CD4-positive, alpha-beta T cell treated with Interleukin-17A for 4 hours (primary cell): ENCODE results near the gene C1orf35.
"Not testable (repeated sequence)": the region's sequence is repeated elsewhere in the genome, so short reads cannot be mapped to it uniquely, and the experiment has no call there.

ENCODE experiments used
- DNase-seq: peaks from one replicate; pipeline ENCODE4 v3.0.0-alpha.2; 2020; ENCODE audit warnings: mixed read lengths

Gene C1orf35

DNA sequence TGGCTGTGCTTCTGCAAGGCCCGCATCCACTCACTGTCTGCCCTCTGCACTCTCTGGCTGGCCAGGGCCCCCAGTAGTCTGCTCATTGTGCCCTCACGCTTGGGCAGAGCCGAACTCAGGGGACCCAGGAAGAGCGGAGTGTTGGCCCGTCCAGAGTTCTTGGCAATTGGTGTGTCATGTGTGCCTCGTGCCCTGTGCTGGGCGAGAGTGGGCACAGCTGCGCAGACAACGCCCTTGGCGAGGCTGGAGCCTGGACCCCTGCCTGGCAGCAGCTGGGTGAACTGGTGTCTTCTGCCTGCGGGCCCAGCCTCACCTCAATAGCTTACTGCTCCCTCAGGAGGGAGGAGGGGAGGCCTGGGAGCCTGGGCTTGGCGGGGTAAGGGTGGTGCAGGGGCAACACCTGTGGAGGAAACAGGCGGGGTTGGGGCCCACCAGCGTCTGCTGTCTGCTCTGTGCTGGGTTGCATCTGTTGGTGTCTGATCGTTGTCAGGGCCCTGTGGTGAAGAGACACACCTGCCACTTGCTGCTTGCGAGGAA lies 39.1 kb upstream of the C1orf35 start:
- no peak for DNase-seq

DNA sequence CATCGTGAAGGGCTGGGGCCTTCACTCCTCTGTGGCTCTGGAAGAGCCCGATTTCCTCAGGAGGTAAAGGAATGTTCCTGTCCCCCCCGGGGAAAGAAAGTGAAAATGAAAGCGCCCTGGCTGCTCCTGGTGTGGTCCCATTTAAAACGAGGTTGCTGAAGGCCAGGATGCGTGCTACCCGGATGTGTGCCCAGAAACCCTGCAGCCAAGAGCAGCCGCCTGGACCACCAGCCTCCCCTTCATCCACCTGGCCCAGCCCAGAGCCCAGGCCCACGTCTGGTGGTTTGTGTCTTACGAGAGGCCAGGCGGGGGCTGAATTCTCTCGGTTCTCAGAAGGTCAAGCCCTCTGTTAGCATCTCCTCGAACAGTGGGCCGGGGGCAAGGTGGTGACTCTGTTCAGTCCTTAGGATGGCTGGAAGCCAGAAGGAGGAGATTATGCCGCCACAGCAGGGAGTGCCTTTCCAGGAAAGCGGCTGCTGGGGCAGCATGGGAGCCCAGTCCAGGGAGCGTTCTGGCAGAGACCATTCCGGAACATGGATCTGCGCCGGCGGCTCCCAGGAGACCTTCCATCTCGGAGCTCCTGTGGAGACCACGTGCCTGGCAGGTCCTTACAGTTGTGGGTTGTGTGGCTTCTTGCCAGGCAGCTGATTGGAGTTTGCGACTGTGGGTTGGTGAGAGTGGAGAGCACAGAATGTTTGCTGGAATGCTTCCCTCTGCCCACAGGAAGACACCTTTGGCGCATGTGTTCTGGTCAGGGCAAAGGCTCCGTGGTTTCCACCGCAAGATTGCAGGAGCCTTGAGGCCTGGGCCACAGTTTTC lies 38.3 kb upstream of the C1orf35 start:
- DNase-seq: peak; percentile 32

DNA sequence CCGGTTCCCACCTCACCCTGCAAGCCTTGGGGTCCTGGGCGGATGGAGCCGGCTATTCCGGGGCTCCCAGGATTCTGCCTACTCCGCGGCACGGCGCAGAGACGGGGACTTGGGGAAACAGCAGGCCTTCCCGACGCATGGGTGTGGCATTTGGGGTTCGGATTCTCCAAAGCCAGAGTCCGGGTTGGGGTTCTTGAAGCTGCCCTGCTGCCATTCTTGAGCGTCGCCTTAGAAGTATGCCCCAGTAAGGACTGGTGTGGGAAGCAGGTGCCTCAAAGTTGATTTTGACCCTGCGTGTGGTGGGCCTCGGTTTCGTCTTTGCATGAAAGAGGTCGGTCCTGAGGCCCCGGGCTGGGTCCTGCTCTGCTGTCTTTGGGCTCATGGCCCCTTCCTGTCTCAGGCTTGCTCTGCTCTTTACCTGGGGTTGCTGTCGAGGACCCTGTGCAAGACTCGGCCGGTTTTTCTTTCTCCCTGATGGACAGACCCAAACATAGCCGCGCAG lies 37.6 kb upstream of the C1orf35 start:
- DNase-seq: no peak

DNA sequence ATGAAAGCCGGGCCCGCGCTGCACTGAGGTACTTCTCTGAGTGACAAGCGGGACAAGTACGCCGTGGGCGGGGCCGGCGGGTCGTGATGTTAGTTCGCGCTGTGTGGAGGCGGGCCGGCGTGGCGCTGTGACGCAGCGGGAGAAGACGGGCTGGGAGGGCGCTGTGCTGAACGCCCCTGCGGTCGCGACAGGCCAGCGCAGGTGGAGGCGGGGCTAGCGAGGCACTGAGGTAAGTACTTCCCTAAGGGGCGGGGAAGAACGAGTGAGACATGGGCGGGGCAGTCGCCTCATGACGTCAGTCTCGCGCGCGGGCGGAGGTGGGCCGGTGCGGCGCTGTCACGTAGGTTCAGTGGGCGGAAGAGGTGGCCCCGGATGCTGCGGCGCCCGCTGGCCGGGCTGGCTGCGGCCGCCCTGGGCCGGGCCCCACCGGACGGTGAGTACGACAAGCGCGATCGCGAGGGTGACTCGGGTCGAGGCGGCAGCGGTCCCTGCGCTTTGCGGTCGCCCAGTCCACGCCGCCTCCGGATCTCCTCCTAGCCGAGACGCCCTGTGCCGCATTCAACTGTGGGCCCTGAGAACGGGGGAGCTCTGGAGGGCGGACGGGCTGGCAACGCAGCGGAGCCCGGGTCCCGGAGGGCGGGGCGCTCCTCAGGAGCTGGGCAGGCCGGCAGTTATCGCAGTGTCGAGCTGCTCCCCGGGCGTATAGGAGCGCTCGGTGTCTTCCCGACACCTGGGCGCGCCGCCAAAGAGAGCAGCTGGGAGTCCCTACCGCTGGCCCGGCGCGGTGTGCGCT lies 37.0 kb upstream of the C1orf35 start, which contains the start of gene GUK1:
Gene GUK1, plus strand, starts transcription at position 349 of the 793 bp plus-strand sequence. Its CDS starts 24 bp downstream, at position 373.
- peak; percentile 100 for DNase-seq

DNA sequence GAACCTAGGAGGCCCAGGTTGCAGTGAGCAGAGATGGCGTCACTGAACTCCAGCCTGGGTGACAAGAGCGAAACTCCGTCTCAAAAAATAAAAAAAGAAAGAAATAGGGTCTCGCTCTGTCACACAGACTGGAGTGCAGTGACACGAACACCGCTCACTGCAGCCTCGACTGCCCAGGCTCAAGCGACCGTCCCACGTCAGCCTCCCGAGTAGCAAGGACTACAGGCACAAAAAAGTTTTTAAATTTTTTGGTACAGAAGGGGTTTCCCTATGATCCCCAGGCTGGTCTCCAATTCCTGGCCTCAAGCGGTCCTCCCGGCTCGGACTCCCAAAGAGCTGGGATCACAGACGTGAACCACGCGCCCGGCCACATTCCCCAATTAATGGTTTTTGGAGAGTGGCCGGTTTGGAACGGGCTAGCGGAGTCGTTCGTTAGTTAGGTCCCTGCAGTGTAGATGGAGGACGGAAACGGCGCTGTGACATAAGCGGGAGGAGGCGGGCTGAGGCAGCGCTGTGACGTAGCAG lies 36.3 kb upstream of the C1orf35 start:
- DNase-seq: no peak

DNA sequence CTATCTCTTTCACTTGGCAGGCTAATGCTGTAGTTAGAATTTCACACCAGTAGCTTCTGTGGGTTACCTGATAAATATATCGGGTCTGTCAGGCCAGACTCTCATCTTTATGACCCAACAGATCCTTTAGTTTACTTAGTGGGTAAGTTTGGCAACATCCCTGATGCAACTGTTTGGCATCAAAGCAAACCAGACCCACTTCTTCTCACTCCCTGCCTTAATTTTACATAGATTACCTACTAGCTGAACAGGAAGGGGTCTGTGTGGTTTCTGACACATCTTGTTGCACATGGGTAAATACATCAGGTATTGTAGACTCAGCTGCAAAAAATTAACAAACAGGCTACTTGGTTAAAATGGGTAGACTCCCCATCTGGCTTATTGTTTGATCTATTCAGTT lies 33.8 kb upstream of the C1orf35 start:
- DNase-seq: no peak

DNA sequence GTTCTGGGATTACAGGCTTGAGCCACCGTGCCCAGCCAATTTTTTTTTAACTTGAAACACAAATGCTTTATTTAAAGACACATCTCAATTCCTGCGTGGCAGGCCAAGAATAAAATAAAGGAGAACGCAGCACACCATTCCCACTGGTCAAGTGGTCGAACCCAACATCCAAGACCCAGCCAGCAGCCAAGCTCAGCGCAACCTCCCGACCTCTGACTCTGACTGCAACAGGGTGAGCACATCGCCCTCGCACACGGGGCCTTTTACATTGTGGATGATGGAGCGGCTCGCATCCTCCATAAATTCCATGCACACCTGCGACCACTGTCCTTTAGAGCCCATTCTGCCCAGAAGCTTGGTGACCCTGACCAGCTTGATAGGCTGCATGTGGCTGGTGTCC lies 31.5 kb upstream of the C1orf35 start:
- no peak for DNase-seq

DNA sequence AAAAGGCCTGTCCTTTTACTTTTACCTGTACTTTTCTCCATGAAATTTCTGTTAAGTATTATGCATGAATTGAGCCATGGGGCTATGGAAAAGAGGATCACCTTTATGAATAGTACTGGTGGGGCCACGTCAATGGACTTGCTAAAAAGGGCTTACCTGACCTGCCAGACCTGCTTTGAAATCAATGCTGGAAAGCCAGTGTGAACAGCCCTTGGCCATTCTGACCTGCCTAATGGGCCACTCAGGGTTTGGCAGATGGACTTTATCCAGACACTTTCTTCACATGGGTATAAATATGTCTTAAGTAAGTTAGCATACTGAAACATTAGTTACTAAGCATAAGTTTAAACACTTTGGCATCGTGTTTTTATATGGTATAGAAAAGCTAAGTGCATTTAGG lies 28.6 kb upstream of the C1orf35 start:
- DNase-seq: no peak

DNA sequence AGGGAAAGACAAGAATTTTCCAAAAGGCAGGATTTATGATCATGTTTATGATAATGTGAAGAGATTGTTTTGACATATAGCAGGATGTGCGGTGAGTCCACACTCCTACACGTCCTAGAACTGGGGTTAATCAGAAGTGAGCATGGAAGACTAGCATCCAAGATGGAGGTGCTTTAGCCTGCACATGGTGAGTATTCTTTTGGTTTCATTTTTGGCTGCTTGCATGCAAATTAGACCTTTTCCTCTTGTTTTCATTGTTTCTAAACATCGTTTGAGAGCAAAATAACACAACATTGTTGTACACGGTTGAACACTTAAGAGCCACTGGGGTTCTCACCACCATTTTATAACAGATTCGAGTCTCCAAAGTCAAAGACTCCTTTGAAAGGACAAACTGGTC lies 22.1 kb upstream of the C1orf35 start:
- DNase-seq: no peak

DNA sequence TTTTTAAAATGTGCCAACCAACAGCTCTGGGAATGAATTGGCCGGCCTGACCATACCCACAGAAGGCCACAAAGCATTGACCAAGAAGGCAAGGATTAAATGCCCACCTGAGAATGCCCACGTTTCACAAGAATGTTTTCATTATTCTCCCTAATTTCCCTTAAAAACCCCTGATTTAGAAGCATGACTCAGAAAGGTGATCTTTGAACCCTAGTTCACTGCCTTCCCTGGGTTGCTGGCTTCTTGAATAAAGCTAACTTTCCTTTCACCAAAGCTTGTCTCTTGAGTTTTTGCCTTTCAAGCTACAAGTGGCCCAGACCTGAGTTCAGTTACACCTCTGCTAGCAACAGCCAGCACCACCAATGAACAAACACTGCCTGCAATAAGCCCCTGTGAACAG lies 20.4 kb upstream of the C1orf35 start:
- no peak for DNase-seq

DNA sequence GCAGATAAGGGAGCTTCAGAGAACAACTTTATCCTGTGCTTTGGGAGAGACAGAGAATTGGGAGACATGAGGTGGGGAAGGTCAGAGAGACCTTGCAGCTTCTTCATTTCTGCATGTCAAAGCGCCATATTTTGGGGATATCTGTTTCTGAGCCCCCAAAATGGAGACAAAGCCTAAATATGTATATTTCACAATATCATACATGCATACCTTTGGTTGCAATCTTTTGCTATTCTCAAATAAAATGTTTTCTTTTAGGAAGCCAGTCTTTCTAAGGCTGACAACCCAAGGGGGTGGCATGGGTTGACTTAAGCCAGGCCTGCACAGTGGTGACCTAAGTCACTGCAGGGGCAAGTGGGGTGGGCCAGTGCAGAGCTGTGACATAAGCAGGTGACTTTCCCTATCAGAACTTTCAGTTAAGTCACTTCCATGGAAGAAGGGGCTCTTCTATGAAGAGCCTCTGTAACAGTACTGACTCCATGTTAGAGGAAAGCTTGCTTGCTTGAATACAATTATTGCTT lies 19.9 kb upstream of the C1orf35 start:
- DNase-seq: no peak

DNA sequence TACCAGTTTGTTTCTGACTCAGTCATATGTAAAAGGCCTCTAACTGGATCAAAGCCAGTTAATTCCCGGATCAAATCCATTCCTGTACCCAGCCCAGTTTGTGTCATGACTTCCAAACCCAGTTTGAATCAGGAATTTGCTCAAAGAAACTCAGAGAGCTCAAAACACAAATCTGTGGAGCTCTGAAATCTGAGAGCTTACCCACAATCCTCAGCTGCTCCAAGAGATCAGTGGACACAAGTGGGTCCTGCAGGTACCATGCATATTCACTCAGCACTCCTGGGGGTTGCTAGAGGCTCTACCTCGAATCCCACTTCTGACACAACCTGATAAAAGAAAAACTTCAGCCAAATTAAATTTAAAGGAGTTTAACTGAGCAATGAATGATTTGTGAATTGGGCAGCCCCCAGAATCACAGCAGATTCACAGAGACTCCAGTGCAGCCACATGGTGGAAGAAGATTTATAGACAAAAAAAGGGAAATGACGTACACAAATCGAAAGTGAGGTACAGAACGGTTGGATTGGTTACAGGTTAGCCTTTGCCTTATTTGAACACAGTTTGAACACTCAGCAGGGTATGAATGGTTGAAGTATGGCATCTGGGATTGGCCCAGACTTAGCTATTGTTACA lies 17.8 kb upstream of the C1orf35 start:
- no peak for DNase-seq

DNA sequence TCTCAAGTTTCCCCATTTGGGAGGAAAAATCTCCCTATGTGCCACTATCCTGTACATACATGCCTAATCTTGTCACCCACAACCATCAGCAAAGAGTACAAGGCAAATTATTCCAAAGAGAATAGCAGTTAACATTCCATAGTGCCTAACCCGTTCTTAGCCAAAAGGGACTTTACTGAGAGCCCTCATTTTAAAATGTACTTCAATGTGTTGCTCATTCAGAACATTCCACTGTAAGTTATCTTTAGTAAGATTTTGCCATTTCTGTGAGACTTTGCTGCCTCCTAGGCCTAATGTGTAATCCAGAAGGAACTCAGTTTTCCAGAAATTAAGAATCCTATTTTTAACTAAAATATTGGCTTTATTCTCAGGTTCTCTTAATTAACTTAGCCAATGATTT lies 17.2 kb upstream of the C1orf35 start:
- DNase-seq: no peak

DNA sequence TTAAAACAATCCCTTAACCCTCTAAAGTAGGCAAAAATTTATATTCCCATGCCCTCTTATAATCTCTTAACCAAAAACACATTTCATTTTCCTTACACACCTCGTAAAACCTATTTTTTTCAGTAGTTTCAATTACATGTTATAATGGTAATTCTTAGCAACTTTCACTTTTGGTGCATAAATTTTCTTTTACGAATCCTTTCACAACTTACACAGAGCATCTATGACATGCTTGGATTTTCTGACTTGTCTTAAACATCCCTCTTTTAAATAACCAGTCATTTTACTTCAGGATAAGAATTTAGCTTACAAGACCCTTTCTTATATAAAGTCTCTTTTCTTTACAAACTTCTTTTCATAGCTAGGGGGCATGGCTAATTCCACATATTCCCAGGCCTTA lies 14.9 kb upstream of the C1orf35 start:
- no peak for DNase-seq

DNA sequence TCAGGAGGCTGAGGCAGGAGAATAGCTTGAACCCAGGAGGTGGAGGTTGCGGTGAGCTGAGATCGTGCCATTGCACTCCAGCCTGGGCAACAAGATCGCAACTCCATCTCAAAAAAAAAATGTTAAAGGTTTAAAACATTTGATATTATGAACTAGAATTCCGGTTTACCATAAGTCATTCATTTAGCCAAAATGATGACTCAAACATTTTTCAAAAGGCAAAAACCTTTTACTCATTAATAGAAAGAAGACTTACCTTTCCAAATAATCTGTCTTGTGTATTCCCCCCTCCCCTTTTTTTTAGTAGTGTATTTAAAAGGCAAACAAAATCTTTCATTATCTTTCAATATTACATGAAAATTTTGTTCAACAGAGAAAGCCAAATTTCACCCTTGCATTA lies 14.2 kb upstream of the C1orf35 start:
- no peak for DNase-seq

DNA sequence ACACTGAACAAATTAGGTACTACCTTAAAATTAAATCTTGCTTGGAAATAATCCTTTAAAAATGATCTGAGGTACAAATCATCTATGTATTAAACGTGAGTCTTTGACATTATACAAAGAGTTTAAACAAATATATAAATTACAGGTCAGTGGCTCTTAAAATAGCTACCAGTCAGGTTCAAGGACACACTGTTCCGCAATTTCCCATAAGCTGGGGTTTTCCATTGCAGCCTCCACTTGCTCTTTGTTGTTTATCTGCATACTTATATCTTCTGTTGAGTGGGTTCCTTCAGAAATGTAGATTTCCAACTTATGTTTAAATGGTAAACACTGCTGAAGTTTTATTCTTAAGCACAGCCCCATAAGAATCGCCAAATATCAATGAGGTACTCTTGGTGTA lies 11.7 kb upstream of the C1orf35 start:
- no peak for DNase-seq

DNA sequence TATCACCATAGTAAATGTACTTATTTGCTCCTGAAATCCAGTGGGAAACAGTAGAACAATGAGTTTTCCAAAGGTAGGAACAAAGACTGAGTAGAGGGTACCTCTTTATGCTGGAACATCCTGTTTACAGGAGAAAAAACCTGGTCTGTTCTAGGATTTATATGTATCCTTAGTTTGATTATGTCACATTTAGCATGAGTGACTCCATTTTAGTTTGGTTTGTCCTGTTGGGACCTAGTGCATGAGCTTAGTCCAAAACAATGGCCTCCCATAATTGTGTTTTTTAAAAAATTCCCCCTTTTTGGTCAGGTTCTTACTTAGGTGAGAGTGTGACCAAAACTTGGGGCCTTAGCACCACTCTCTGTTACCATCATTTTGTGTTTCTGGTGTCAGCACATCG lies 9.5 kb upstream of the C1orf35 start:
- DNase-seq: no peak

DNA sequence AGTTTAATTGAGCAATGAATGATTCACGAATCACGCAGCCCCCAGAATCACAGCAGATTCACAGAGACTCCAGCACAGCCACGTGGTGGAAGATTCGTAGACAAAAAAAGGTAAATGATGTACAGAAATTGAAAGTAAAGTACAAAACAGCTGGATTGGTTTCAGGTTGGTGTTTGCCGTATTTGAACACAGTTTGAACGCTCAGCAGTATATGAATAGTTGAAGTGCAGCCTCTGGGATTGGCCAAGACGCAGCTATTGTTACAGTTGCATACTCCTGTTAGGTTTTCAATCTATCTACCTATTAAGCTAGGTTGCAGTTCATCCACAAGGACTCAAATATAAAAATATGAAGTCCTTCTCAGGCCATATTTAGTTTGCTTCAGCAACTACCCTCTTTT lies 9.0 kb upstream of the C1orf35 start:
- no peak for DNase-seq

DNA sequence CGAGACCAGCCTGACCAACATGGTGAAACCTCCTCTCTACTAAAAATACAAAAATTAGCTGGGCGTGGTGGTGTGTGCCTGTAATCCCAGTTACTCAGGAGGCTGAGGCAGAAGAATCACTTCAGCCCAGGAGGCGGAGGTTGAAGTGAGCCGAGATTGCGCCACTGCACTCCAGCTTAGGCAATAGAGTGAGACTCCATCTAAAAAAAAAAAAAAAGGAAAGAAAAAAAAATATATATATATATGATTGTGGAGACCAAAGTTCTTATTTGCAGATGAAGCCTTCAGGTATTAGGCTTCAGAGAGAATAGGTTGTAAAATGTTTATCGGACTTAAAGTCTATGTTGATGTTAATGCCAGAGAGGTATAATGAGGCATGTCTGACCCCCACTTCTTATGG lies 8.2 kb upstream of the C1orf35 start:
- DNase-seq: not testable (repeated sequence)

DNA sequence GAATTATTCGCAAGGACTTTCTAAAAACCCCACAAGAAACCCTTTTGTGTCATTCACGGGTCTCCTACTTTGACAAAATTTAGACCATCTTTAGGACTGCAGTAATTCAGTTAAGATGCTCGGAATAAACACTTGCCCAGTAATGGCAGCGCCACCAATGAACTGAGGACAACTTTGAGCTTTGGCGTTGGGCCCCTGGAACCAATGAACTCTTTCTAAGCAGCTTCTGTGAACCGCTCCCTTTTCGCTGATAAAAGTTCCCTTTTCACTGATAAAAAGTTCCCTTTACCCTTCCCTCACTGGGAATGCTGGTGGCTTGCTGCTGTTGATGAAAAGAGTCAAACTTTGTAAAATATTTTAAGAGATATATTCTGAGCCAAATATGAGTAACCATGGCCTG lies 7.4 kb upstream of the C1orf35 start:
- DNase-seq: no peak

DNA sequence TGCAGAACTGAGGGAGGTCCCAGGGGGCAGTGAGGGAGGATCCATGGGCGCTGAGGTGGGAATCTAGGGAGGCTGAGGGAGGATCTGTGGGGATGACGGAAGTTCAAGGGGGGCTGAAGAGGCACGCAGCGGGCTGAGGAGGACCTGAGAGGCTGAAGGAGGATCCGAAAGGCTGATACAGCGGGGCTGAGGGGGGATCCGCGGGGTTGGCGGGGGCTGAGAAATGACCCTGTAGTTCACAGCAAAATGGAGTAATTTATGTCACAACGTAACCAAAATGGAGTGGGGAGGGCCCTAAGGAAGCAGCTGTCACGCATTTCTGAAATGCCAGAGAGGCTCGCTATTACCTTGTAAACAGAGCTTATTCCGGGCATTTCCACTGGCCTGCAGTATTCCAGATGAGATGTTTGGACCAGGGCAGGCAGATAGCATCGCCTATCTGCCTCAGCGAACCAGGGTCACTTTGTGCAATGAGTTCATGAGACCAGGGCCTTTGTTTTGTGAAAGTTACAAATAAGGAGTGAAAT lies 6.9 kb upstream of the C1orf35 start:
- DNase-seq: no peak
